ENCODE results near the gene RASL11B. TPM values are rescaled to one million over a fixed set of nuclear protein-coding genes. Genes with fewer than 3 reads are reported as not detected.

RASL11B gene
- total RNA-seq, 2 donors from 2014 or later: 0.34 to 0.76 TPM

- Mint-ChIP-seq H3K4me3 (no peak overlapping the region), H3K27me3 (peaks cover 19% of the 10 kb centered on the region), H3K27ac (no peak overlapping the region), H3K4me1 (no peaks in the 10 kb centered on the region), H3K9me3 (peaks cover 7% of the 10 kb centered on the region), H3K36me3 (ENCODE audit: low read depth) (no peaks in the 10 kb centered on the region)
- no peak for ATAC-seq (replicated peaks)
Observed at GRCh38 chr4:52853351-52853750, 8.8 kb upstream of the RASL11B start.

- H3K27ac Mint-ChIP-seq: no peak overlapping the region
Observed at GRCh38 chr4:52856801-52857200, 5.3 kb upstream of the RASL11B start.

GRCh38 chr4:52860361-52860760 is 1.8 kb upstream of the RASL11B start:
- H3K4me1 Mint-ChIP-seq: no peaks in the 10 kb centered on the region
- H3K9me3 Mint-ChIP-seq: peaks cover 10% of the 10 kb centered on the region
- H3K27ac Mint-ChIP-seq: no peak overlapping the region
- H3K27me3 Mint-ChIP-seq: peaks cover 37% of the 10 kb centered on the region
- no peaks in the 10 kb centered on the region for H3K36me3 Mint-ChIP-seq (ENCODE audit: low read depth)
- no peak overlapping the region for H3K4me3 Mint-ChIP-seq
- no peak for ATAC-seq (replicated peaks)

More at GRCh38 chr4:52856801-52857200, 5.3 kb upstream of the RASL11B start:
- peaks cover 10% of the 10 kb centered on the region for H3K9me3 Mint-ChIP-seq
- H3K36me3 Mint-ChIP-seq (ENCODE audit: low read depth): no peaks in the 10 kb centered on the region
- peaks cover 30% of the 10 kb centered on the region for H3K27me3 Mint-ChIP-seq
- ATAC-seq (replicated peaks): peak; percentile 67
- no peaks in the 10 kb centered on the region for H3K4me1 Mint-ChIP-seq
- no peak overlapping the region for H3K4me3 Mint-ChIP-seq

GRCh38 chr4:52861171-52861823 is 820 bp upstream of the RASL11B start:
- Mint-ChIP-seq H3K36me3 (ENCODE audit: low read depth) (no peaks in the 10 kb centered on the region), H3K27ac (no peak overlapping the region)

GRCh38 chr4:52862639-52863161 is 583 bp downstream of the RASL11B start:
- Mint-ChIP-seq H3K4me3 (peak overlapping the region; percentile 70), H3K27ac (no peak overlapping the region), H3K36me3 (ENCODE audit: low read depth) (no peaks in the 10 kb centered on the region), H3K4me1 (no peaks in the 10 kb centered on the region), H3K9me3 (peaks cover 8% of the 10 kb centered on the region), H3K27me3 (peaks cover 26% of the 10 kb centered on the region)
- no peak for ATAC-seq (replicated peaks)

More at GRCh38 chr4:52861171-52861823, 820 bp upstream of the RASL11B start:
- no peak for ATAC-seq (replicated peaks)
- Mint-ChIP-seq H3K27me3 (peaks cover 37% of the 10 kb centered on the region), H3K4me1 (no peaks in the 10 kb centered on the region), H3K4me3 (peak overlapping the region; percentile 70), H3K9me3 (peaks cover 10% of the 10 kb centered on the region)

GRCh38 chr4:52863324-52863723 is 1.2 kb downstream of the RASL11B start:
- H3K9me3 Mint-ChIP-seq: peaks cover 3% of the 10 kb centered on the region
- no peaks in the 10 kb centered on the region for H3K36me3 Mint-ChIP-seq (ENCODE audit: low read depth)
- ATAC-seq (replicated peaks): no peak
- H3K4me3 Mint-ChIP-seq: peak overlapping the region; percentile 70
- H3K4me1 Mint-ChIP-seq: no peaks in the 10 kb centered on the region
- no peak overlapping the region for H3K27ac Mint-ChIP-seq
- H3K27me3 Mint-ChIP-seq: peaks cover 22% of the 10 kb centered on the region

GRCh38 chr4:52864793-52865192 is 2.7 kb downstream of the RASL11B start:
- no peak for ATAC-seq (replicated peaks)
- Mint-ChIP-seq H3K27me3 (peaks cover 18% of the 10 kb centered on the region), H3K27ac (no peak overlapping the region), H3K9me3 (no peaks in the 10 kb centered on the region), H3K4me3 (no peak overlapping the region), H3K4me1 (no peaks in the 10 kb centered on the region), H3K36me3 (ENCODE audit: low read depth) (no peaks in the 10 kb centered on the region)

- Mint-ChIP-seq H3K36me3 (ENCODE audit: low read depth) (no peaks in the 10 kb centered on the region), H3K4me3 (no peak overlapping the region), H3K9me3 (no peaks in the 10 kb centered on the region), H3K27me3 (peaks cover 16% of the 10 kb centered on the region), H3K27ac (no peak overlapping the region), H3K4me1 (no peaks in the 10 kb centered on the region)
- no peak for ATAC-seq (replicated peaks)
Observed at GRCh38 chr4:52865300-52865699, 3.2 kb downstream of the RASL11B start.

- H3K4me1 Mint-ChIP-seq: no peaks in the 10 kb centered on the region
- no peak for ATAC-seq (replicated peaks)
Observed at GRCh38 chr4:52866734-52867133, 4.6 kb downstream of the RASL11B start.

GRCh38 chr4:52867163-52867562 is 5.0 kb downstream of the RASL11B start:
- H3K27me3 Mint-ChIP-seq: peaks cover 7% of the 10 kb centered on the region
- no peak overlapping the region for H3K27ac Mint-ChIP-seq
- H3K4me3 Mint-ChIP-seq: no peak overlapping the region
- H3K9me3 Mint-ChIP-seq: no peaks in the 10 kb centered on the region
- H3K36me3 Mint-ChIP-seq (ENCODE audit: low read depth): peaks cover 14% of the 10 kb centered on the region
- H3K4me1 Mint-ChIP-seq: no peaks in the 10 kb centered on the region
- no peak for ATAC-seq (replicated peaks)

More at GRCh38 chr4:52866734-52867133, 4.6 kb downstream of the RASL11B start:
- no peak overlapping the region for H3K27ac Mint-ChIP-seq
- H3K27me3 Mint-ChIP-seq: peaks cover 7% of the 10 kb centered on the region
- no peak overlapping the region for H3K4me3 Mint-ChIP-seq
- no peaks in the 10 kb centered on the region for H3K9me3 Mint-ChIP-seq
- peaks cover 12% of the 10 kb centered on the region for H3K36me3 Mint-ChIP-seq (ENCODE audit: low read depth)

GRCh38 chr4:52868133-52868532 is 6.0 kb downstream of the RASL11B start:
- Mint-ChIP-seq H3K4me1 (no peaks in the 10 kb centered on the region), H3K9me3 (no peaks in the 10 kb centered on the region), H3K27me3 (peaks cover 5% of the 10 kb centered on the region), H3K4me3 (no peak overlapping the region), H3K27ac (peak overlapping the region; percentile 31), H3K36me3 (ENCODE audit: low read depth) (peaks cover 20% of the 10 kb centered on the region)
- no peak for ATAC-seq (replicated peaks)

- no peak overlapping the region for H3K27ac Mint-ChIP-seq
- H3K4me3 Mint-ChIP-seq: no peak overlapping the region
- no peaks in the 10 kb centered on the region for H3K9me3 Mint-ChIP-seq
- no peaks in the 10 kb centered on the region for H3K4me1 Mint-ChIP-seq
- no peaks in the 10 kb centered on the region for H3K27me3 Mint-ChIP-seq
- ATAC-seq (replicated peaks): no peak
- peaks cover 31% of the 10 kb centered on the region for H3K36me3 Mint-ChIP-seq (ENCODE audit: low read depth)
Observed at GRCh38 chr4:52869196-52869595, 7.1 kb downstream of the RASL11B start.

- no peaks in the 10 kb centered on the region for H3K4me1 Mint-ChIP-seq
- no peak for ATAC-seq (replicated peaks)
- no peak overlapping the region for H3K27ac Mint-ChIP-seq
- H3K36me3 Mint-ChIP-seq (ENCODE audit: low read depth): peaks cover 31% of the 10 kb centered on the region
- no peaks in the 10 kb centered on the region for H3K9me3 Mint-ChIP-seq
- H3K27me3 Mint-ChIP-seq: no peaks in the 10 kb centered on the region
- H3K4me3 Mint-ChIP-seq: no peak overlapping the region
Observed at GRCh38 chr4:52869656-52870055, 7.5 kb downstream of the RASL11B start.

- Mint-ChIP-seq H3K9me3 (no peaks in the 10 kb centered on the region), H3K27me3 (no peaks in the 10 kb centered on the region), H3K4me1 (no peaks in the 10 kb centered on the region), H3K36me3 (ENCODE audit: low read depth) (peaks cover 31% of the 10 kb centered on the region), H3K27ac (no peak overlapping the region), H3K4me3 (no peak overlapping the region)
- ATAC-seq (replicated peaks): no peak
Observed at GRCh38 chr4:52870225-52870624, 8.1 kb downstream of the RASL11B start.

GRCh38 chr4:52873191-52873590 is 11.1 kb downstream of the RASL11B start:
- no peaks in the 10 kb centered on the region for H3K4me1 Mint-ChIP-seq
- H3K9me3 Mint-ChIP-seq: no peaks in the 10 kb centered on the region
- H3K27me3 Mint-ChIP-seq: no peaks in the 10 kb centered on the region
- ATAC-seq (replicated peaks): no peak
- peaks cover 31% of the 10 kb centered on the region for H3K36me3 Mint-ChIP-seq (ENCODE audit: low read depth)
- H3K4me3 Mint-ChIP-seq: no peak overlapping the region
- no peak overlapping the region for H3K27ac Mint-ChIP-seq

Data from activated T-helper 17 cell treated with anti-CD3 and anti-CD28 coated beads, Interleukin-2, amount 50 U/mL, for 72 hours (primary cell).